ENCODE measurements around the gene FLT4.

Gene FLT4

DNA sequence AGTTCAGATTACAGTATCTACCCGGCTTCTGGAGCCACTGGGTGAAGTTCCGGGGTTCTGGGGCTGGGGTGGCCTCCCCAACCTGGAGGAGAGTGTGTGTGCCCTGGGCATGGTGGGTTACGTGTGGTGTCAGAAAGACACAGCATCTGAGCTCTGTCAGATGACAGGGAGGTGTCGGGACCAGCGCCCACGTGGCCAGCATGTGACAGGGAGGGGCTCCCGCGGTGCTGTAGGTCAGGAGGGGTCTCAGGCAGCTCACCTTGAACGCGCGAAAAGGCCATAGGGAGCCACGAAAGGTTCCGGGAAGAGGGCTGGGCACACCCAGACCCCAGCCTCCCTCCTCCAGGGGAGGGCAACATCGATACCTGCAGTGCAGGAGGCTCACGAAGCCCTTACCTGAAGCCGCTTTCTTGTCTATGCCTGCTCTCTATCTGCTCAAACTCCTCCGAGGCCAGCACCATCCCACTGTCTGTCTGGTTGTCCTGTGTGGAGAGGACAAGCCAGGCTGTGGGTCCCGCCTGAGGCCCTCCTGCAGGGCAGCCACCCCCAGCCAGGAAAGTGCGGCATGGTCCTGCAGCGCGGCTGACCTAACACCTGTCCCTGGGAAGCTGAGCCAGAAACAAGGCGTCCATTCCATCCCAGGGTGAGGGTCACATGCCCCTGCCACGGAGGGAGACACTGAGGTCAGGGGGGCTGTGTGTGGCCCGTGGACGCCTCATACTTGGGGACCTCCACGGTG, 40.7 kb downstream of the FLT4 start:
- TF ChIP-seq SUZ12 (IDR thresholded peaks at IDR 0.05; ENCODE audit: extremely low read depth, insufficient read depth, insufficient read length) (no peak), YY1 (IDR thresholded peaks at IDR 0.05; ENCODE audit: insufficient read depth, insufficient read length) (no peak), ZNF274 (IDR thresholded peaks at IDR 0.05; ENCODE audit: low read depth, low read length) (no peak)
- Histone ChIP-seq H3K4me1 (ENCODE audit: insufficient read depth, insufficient read length) (peaks cover 4% of the 10 kb centered on the region), H3K36me3 (ENCODE audit: insufficient read depth, insufficient read length, low read length) (peaks cover 2% of the 10 kb centered on the region), H3K27me3 (ENCODE audit: insufficient read depth, insufficient read length) (no peaks in the 10 kb centered on the region), H3K4me3 (ENCODE audit: insufficient read length, low read depth) (no peak overlapping the region), H3K9ac (ENCODE audit: insufficient read length, low read depth) (no peak overlapping the region), H3K9me3 (ENCODE audit: insufficient read depth, low read length) (no peaks in the 10 kb centered on the region)
- DNase-seq (ENCODE audit: low read depth, low spot score), result no peak

DNA sequence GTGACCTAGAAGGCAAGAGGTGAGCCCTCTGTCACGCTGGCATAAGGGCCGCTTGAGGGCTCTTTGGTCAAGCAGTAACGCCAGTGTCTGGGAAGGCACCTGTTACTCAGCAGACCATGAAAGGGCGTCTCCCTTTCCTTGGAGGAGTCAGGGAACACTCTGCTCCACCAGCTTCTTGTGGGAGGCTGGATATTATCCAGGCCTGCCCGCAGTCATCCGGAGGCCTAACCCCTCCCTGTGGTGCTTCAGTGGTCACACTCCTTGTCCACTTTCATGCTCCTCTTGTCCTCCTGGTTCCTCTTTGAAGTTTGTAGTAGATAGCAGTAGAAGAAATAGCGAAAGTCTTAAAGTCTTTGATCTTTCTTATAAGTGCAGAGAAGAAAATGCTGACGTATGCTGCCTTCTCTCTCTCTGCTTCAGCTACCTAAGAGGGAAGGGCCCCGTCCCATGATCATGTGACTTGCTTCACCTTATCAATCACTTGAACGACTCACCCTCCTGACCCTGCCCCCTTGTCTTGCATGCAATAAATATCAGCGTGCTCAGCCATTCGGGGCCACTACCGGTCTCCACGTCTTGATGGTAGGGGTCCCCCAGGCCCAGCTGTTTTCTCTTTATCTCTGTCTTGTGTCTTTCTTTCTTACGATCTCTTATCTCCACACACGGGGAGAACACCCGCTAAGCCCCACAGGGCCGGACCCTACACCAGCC, 41.4 kb downstream of the FLT4 start:
- Histone ChIP-seq H3K36me3 (ENCODE audit: insufficient read depth, insufficient read length, low read length) (no peaks in the 10 kb centered on the region), H3K4me3 (ENCODE audit: insufficient read length, low read depth) (no peak overlapping the region), H3K27me3 (ENCODE audit: insufficient read depth, insufficient read length) (no peaks in the 10 kb centered on the region), H3K4me1 (ENCODE audit: insufficient read depth, insufficient read length) (peaks cover 4% of the 10 kb centered on the region), H3K9ac (ENCODE audit: insufficient read length, low read depth) (no peak overlapping the region), H3K9me3 (ENCODE audit: insufficient read depth, low read length) (no peaks in the 10 kb centered on the region)
- TF ChIP-seq SUZ12 (IDR thresholded peaks at IDR 0.05; ENCODE audit: extremely low read depth, insufficient read depth, insufficient read length) (no peak), ZNF274 (IDR thresholded peaks at IDR 0.05; ENCODE audit: low read depth, low read length) (no peak), YY1 (IDR thresholded peaks at IDR 0.05; ENCODE audit: insufficient read depth, insufficient read length) (no peak)
- no peak for DNase-seq (ENCODE audit: low read depth, low spot score)

- Histone ChIP-seq H3K9me3 (ENCODE audit: insufficient read depth, low read length) (no peaks in the 10 kb centered on the region), H3K36me3 (ENCODE audit: insufficient read depth, insufficient read length, low read length) (no peaks in the 10 kb centered on the region), H3K9ac (ENCODE audit: insufficient read length, low read depth) (no peak overlapping the region), H3K4me3 (ENCODE audit: insufficient read length, low read depth) (no peak overlapping the region), H3K27me3 (ENCODE audit: insufficient read depth, insufficient read length) (no peaks in the 10 kb centered on the region), H3K4me1 (ENCODE audit: insufficient read depth, insufficient read length) (peaks cover 4% of the 10 kb centered on the region)
- DNase-seq (ENCODE audit: low read depth, low spot score), result no peak
- no peak for TF ChIP-seq SUZ12 (IDR thresholded peaks at IDR 0.05; ENCODE audit: extremely low read depth, insufficient read depth, insufficient read length)
- TF ChIP-seq YY1 (IDR thresholded peaks at IDR 0.05; ENCODE audit: insufficient read depth, insufficient read length), result no peak
- no peak for TF ChIP-seq ZNF274 (IDR thresholded peaks at IDR 0.05; ENCODE audit: low read depth, low read length)
Measured at GRCh38 chr5:180606215-180606785, 43.1 kb downstream of the FLT4 start.

DNA sequence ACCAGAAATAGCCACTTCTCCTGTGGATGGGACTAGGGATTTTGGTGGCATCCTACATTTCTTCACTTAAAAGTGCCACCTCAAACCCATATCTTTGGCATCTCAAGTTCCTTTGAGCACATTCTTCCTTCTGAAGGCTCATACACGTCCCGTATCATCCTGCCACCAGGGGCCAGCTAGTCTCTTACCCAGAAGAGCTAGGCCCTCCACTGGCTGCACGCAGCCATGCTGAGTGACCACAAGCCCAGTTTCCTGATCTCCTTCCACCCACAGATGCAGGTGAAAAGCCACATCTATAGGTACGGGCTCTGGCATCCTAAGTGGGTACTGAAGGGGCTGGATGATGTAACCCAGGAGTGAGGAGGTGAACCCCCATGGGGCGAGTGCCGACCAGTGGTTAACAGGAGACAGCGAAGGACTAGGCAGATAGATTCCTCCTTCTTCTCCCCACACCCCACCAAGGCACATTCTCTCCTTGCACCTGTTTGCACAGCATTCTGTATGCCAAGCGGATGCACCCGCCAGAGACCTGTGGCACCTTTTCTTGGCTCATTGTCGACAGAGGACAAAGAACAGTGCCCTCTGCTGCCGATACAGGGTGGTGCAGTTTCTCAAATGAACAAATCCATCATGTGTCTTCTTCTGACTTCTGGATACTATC, 43.7 kb downstream of the FLT4 start:
- peak; percentile 50 for DNase-seq (ENCODE audit: low read depth, low spot score)
- Histone ChIP-seq H3K36me3 (ENCODE audit: insufficient read depth, insufficient read length, low read length) (no peaks in the 10 kb centered on the region), H3K27me3 (ENCODE audit: insufficient read depth, insufficient read length) (no peaks in the 10 kb centered on the region), H3K4me1 (ENCODE audit: insufficient read depth, insufficient read length) (peaks cover 2% of the 10 kb centered on the region), H3K4me3 (ENCODE audit: insufficient read length, low read depth) (no peak overlapping the region), H3K9ac (ENCODE audit: insufficient read length, low read depth) (no peak overlapping the region), H3K9me3 (ENCODE audit: insufficient read depth, low read length) (no peaks in the 10 kb centered on the region)
- TF ChIP-seq ZNF274 (IDR thresholded peaks at IDR 0.05; ENCODE audit: low read depth, low read length) (no peak), SUZ12 (IDR thresholded peaks at IDR 0.05; ENCODE audit: extremely low read depth, insufficient read depth, insufficient read length) (no peak), YY1 (IDR thresholded peaks at IDR 0.05; ENCODE audit: insufficient read depth, insufficient read length) (no peak)

DNA sequence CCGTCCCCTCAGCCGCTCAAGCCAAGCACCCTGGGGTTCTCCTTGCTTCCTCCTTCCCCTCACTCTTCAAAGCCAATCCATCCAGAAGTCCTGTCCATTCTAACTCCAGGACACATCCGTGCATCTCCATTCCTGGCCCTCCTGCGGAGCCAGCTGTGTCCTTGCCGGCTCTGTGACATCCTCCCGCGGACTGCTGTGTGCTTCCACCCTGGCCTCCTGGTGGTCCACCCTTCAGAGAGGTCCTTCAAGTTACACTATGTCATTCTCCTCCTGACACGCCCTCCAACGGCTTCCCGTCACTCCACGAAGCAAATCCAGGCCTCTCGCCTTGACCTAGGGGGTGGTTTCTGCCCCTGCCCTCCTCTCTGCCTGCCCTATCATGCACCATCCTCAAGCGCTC, 45.1 kb downstream of the FLT4 start:
- Histone ChIP-seq H3K4me1 (ENCODE audit: insufficient read depth, insufficient read length) (peaks cover 2% of the 10 kb centered on the region), H3K4me3 (ENCODE audit: insufficient read length, low read depth) (no peak overlapping the region), H3K9ac (ENCODE audit: insufficient read length, low read depth) (no peak overlapping the region), H3K36me3 (ENCODE audit: insufficient read depth, insufficient read length, low read length) (no peaks in the 10 kb centered on the region), H3K27me3 (ENCODE audit: insufficient read depth, insufficient read length) (no peaks in the 10 kb centered on the region), H3K9me3 (ENCODE audit: insufficient read depth, low read length) (no peaks in the 10 kb centered on the region)
- TF ChIP-seq ZNF274 (IDR thresholded peaks at IDR 0.05; ENCODE audit: low read depth, low read length) (no peak), YY1 (IDR thresholded peaks at IDR 0.05; ENCODE audit: insufficient read depth, insufficient read length) (no peak)
- no peak for DNase-seq (ENCODE audit: low read depth, low spot score)

GRCh38 chr5:180603076-180603594, 46.3 kb downstream of the FLT4 start:
- H3K27me3 ChIP-seq (ENCODE audit: insufficient read depth, insufficient read length), result no peaks in the 10 kb centered on the region
- DNase-seq (ENCODE audit: low read depth, low spot score), result no peak
- no peaks in the 10 kb centered on the region for H3K9me3 ChIP-seq (ENCODE audit: insufficient read depth, low read length)
- H3K9ac ChIP-seq (ENCODE audit: insufficient read length, low read depth), result no peak overlapping the region
- no peaks in the 10 kb centered on the region for H3K36me3 ChIP-seq (ENCODE audit: insufficient read depth, insufficient read length, low read length)
- TF ChIP-seq YY1 (IDR thresholded peaks at IDR 0.05; ENCODE audit: insufficient read depth, insufficient read length), result no peak
- no peak for TF ChIP-seq ZNF274 (IDR thresholded peaks at IDR 0.05; ENCODE audit: low read depth, low read length)
- no peak for TF ChIP-seq SUZ12 (IDR thresholded peaks at IDR 0.05; ENCODE audit: extremely low read depth, insufficient read depth, insufficient read length)
- no peak overlapping the region for H3K4me3 ChIP-seq (ENCODE audit: insufficient read length, low read depth)
- H3K4me1 ChIP-seq (ENCODE audit: insufficient read depth, insufficient read length), result peaks cover 2% of the 10 kb centered on the region

Data from NT2/D1 (cell line).